PC-3 (cell line): ENCODE data around the gene SLC1A2. TPM values are rescaled to one million over a fixed set of nuclear protein-coding genes. Genes with fewer than 3 reads are reported as not detected.
"Not testable (repeated sequence)": the region's sequence is repeated elsewhere in the genome, so short reads cannot be mapped to it uniquely, and the experiment has no call there.

Source experiments
- ATAC-seq: fragments of 200-7000 bp; cut with Tn5 transposase; 2 replicates; pipeline ENCODE4 v1.9.1; 2020; ENCODE audit warnings: mild to moderate bottlenecking, moderate library complexity
- BruUV-seq: library from RNA; stranded (reverse); fragments of 400-500 nt; replicated peaks from 2 replicates; lab custom pipeline; 2021; lab: Mats Ljungman, UMichigan
- CTCF ChIA-PET: fragments of 300-600 bp; sonication (Branson Sonifier 250); formaldehyde crosslinking; loops from one replicate; lab custom pipeline; 2022; ENCODE audit warnings: antibody characterized with exemption; lab: Charles Lee
- POLR2A ChIA-PET: fragments of 300-600 bp; sonication (Branson Sonifier 250); formaldehyde crosslinking; loops from one replicate; lab custom pipeline; 2022; ENCODE audit warnings: antibody characterized with exemption; ENCODE audit not compliant: unreplicated experiment; lab: Charles Lee
- DNase-seq: peaks from one replicate; pipeline ENCODE4 v3.0.0-alpha.2; 2015
- H2AFZ ChIP-seq: fragments of 300-600 bp; sonication (generic); 2 replicates; pipeline ENCODE4 v1.6.0; 2016; ENCODE audit warnings: antibody characterized with exemption, low read length
- H3F3A ChIP-seq: fragments of 300-600 bp; sonication (generic); one replicate; pipeline ENCODE4 v1.6.0; 2017; ENCODE audit warnings: antibody characterized with exemption, low read length, control low read depth, mild to moderate bottlenecking; ENCODE audit not compliant: unreplicated experiment
- H3K27ac ChIP-seq: fragments of 300-600 bp; sonication (generic); 2 replicates; pipeline ENCODE4 v1.5.1; 2016; ENCODE audit warnings: mild to moderate bottlenecking, low read length
- H3K27me3 ChIP-seq: fragments of 300-600 bp; sonication (generic); 2 replicates; pipeline ENCODE4 v1.6.1; 2016; ENCODE audit warnings: low read length, mixed read lengths
- H3K36me3 ChIP-seq: fragments of 300-600 bp; sonication (generic); 2 replicates; pipeline ENCODE4 v1.6.1; 2016; ENCODE audit warnings: low read depth, mixed run types, low read length, mixed read lengths
- H3K4me1 ChIP-seq: fragments of 300-600 bp; sonication (generic); 2 replicates; pipeline ENCODE4 v1.5.1; 2016; ENCODE audit warnings: low read length; ENCODE audit not compliant: insufficient read depth
- H3K4me2 ChIP-seq: fragments of 300-600 bp; sonication (generic); 2 replicates; pipeline ENCODE4 v1.6.0; 2016; ENCODE audit warnings: low read length
- H3K4me3 ChIP-seq: fragments of 300-600 bp; sonication (generic); 2 replicates; pipeline ENCODE4 v1.5.1; 2016; ENCODE audit warnings: mild to moderate bottlenecking, low read length, mixed read lengths
- H3K79me2 ChIP-seq: fragments of 300-600 bp; sonication (generic); 2 replicates; pipeline ENCODE4 v1.6.1; 2017; ENCODE audit warnings: low read length, mixed read lengths
- H3K9ac ChIP-seq: fragments of 300-600 bp; sonication (generic); 2 replicates; pipeline ENCODE4 v1.6.0; 2016; ENCODE audit warnings: mild to moderate bottlenecking, low read length
- H3K9me2 ChIP-seq: fragments of 300-600 bp; sonication (generic); replicated peaks from 2 replicates; pipeline ENCODE4 v1.6.1; 2016; ENCODE audit warnings: mixed run types, low read length, mixed read lengths
- H3K9me3 ChIP-seq: fragments of 300-600 bp; sonication (generic); 2 replicates; pipeline ENCODE4 v1.6.1; 2016; ENCODE audit warnings: low read length, mixed read lengths
- H4K20me1 ChIP-seq: fragments of 300-600 bp; sonication (generic); 2 replicates; pipeline ENCODE4 v1.6.1; 2016; ENCODE audit warnings: low read length, mixed read lengths
- EZH2 ChIP-seq: fragments of 300-600 bp; sonication (generic); IDR thresholded peaks from one replicate; pipeline ENCODE4 v1.6.1; 2017; ENCODE audit warnings: antibody characterized with exemption, mild to moderate bottlenecking, low read length; ENCODE audit not compliant: unreplicated experiment
- EZH2phosphoT487 ChIP-seq: fragments of 300-600 bp; sonication (generic); IDR thresholded peaks from 2 replicates; pipeline ENCODE4 v1.6.1; 2018; ENCODE audit warnings: mild to moderate bottlenecking, antibody characterized with exemption, low read length, borderline replicate concordance
- intact Hi-C: fragments of 100-400 bp; cut with micrococcal nuclease; formaldehyde crosslinking; loops from 2 replicates; pipeline ENCODE4 v1.9.0; 2023
- total RNA-seq: library from RNA; depleted of rRNA; stranded (reverse); fragments of >200 nt; gene quantifications from 2 replicates; pipeline ENCODE4 v1.2.3, GENCODE V29; 2014
- TF ChIP-seq, protein P1 (sequence below): fragments of 300-600 bp; sonication (generic); conservative IDR thresholded peaks from 2 replicates; pipeline ENCODE4 v1.5.1; 2017; ENCODE audit warnings: antibody characterized with exemption, low read depth, mild to moderate bottlenecking, low read length

The SLC1A2 gene
- total RNA-seq, 1 experiment from 2014 or later, result 0.18 TPM

DNA sequence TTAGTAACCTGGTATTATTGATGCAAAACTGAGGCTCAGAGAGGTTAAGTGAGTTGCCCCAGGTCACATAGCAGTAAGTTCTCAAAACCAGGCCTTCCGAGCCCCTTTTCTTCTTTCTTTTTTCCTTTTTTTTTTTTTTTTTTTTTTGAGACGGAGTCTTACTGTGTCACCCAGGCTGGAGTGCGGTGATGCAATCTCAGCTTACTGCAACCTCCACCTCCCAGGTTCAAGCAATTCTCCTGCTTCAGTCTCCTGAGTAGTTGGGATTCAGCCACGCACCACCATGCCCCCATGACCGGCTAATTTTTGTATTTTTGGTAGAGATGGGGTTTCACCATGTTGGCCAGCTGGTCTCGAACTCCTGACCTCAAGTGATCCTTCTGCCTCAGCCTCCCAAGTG is 192.6 kb downstream of the SLC1A2 start:
- CTCF ChIA-PET, result not testable (repeated sequence)
- peaks cover 82% of the 10 kb centered on the region for H3K36me3 ChIP-seq

DNA sequence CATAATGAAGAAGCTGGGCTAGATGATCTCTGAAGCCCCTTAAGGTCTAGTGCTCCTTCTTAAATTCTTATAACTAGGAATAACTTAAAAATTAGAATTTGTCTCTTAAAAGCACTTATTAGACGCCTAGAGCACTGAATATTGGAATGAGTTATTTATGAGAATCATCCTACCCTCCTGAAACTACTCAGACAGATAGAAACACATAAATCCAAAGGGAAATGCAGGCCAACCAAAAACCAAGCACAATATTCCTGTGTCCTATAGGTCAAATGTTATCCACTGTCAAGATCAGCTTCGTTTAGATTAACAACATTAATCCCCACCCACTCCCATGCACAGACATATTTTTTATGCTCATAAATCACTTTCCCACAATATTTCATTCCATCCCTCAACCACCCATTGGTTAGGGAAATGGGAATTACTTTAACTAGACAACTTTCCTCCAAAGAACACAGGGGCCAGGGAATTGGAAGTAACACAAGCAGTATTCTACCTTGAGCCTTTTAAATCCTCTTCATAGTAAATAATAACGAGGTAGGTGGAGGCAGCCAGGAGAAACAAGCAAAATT is 193.3 kb downstream of the SLC1A2 start:
- no peak overlapping the region for H2AFZ ChIP-seq
- POLR2A ChIA-PET, result no interaction called here
- intact Hi-C loops, result no loop called here
- no peaks in the 10 kb centered on the region for H3K4me1 ChIP-seq
- H3K27me3 ChIP-seq, result no peaks in the 10 kb centered on the region
- H3K9me3 ChIP-seq, result no peaks in the 10 kb centered on the region
- H3K9me2 ChIP-seq, result no peaks in the 10 kb centered on the region
- H3K4me3 ChIP-seq, result no peak overlapping the region
- no peak for ATAC-seq
- BruUV-seq, result no TSS peak
- DNase-seq, result no peak
- no peaks in the 10 kb centered on the region for H4K20me1 ChIP-seq
- TF ChIP-seq EZH2 (no peak), EZH2phosphoT487 (no peak)
- TF ChIP-seq, protein P1, sequence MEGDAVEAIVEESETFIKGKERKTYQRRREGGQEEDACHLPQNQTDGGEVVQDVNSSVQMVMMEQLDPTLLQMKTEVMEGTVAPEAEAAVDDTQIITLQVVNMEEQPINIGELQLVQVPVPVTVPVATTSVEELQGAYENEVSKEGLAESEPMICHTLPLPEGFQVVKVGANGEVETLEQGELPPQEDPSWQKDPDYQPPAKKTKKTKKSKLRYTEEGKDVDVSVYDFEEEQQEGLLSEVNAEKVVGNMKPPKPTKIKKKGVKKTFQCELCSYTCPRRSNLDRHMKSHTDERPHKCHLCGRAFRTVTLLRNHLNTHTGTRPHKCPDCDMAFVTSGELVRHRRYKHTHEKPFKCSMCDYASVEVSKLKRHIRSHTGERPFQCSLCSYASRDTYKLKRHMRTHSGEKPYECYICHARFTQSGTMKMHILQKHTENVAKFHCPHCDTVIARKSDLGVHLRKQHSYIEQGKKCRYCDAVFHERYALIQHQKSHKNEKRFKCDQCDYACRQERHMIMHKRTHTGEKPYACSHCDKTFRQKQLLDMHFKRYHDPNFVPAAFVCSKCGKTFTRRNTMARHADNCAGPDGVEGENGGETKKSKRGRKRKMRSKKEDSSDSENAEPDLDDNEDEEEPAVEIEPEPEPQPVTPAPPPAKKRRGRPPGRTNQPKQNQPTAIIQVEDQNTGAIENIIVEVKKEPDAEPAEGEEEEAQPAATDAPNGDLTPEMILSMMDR, result no peak
- no peaks in the 10 kb centered on the region for H3K79me2 ChIP-seq
- peaks cover 83% of the 10 kb centered on the region for H3K36me3 ChIP-seq
- no peak overlapping the region for H3K9ac ChIP-seq
- no peaks in the 10 kb centered on the region for H3F3A ChIP-seq
- CTCF ChIA-PET, result no interaction called here
- H3K4me2 ChIP-seq, result no peak overlapping the region
- no peak overlapping the region for H3K27ac ChIP-seq

More for the DNA sequence above, 192.6 kb downstream of the SLC1A2 start:
- DNase-seq, H3K27ac ChIP-seq, ATAC-seq, H3K27me3 ChIP-seq, H3K4me1 ChIP-seq, H3K4me3 ChIP-seq, H3F3A ChIP-seq, H3K4me2 ChIP-seq, H3K79me2 ChIP-seq, H3K9ac ChIP-seq, H4K20me1 ChIP-seq, intact Hi-C loops, H2AFZ ChIP-seq, H3K9me2 ChIP-seq, POLR2A ChIA-PET, H3K9me3 ChIP-seq, BruUV-seq: not testable (repeated sequence)

DNA sequence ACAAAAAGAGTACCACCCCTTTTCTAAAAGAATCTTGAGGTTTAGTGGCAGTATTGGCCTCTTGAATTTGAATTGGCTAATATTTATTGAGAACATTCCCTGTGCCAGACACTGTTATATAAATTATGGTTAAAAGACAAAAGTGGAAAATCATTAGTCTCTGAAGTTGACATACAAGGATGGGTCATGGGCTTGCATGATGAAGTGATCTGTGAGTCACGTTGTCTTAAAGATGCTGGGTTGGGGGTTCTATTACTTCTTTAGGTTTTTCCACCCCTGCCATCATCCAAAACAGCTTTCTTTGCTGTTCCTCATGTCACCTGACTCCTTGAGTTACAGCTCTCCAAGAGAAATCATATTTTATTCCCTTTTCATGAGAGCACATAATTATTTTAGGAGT is 195.4 kb downstream of the SLC1A2 start:
- Histone ChIP-seq H3K9ac (no peak overlapping the region), H3K4me3 (no peak overlapping the region), H3K27ac (no peak overlapping the region), H4K20me1 (no peaks in the 10 kb centered on the region), H3K36me3 (peaks cover 80% of the 10 kb centered on the region), H3K27me3 (no peaks in the 10 kb centered on the region), H3F3A (no peaks in the 10 kb centered on the region), H3K9me2 (no peaks in the 10 kb centered on the region), H3K9me3 (no peaks in the 10 kb centered on the region), H3K4me1 (no peaks in the 10 kb centered on the region), H3K4me2 (no peak overlapping the region), H2AFZ (no peak overlapping the region), H3K79me2 (no peaks in the 10 kb centered on the region)
- CTCF ChIA-PET, result no interaction called here
- BruUV-seq, result no TSS peak
- DNase-seq (no peak), ATAC-seq (no peak)
- POLR2A ChIA-PET, result no interaction called here
- TF ChIP-seq, protein P1, result no peak
- TF ChIP-seq EZH2phosphoT487 (no peak), EZH2 (no peak)
- intact Hi-C loops, result no loop called here
